GM12864 (cell line): ENCODE measurements around the gene TMEM19.

Experiments used
- DNase-seq: peaks from one replicate; pipeline ENCODE4 v3.0.0-alpha.2; 2011; ENCODE audit warnings: low read depth
- H3K4me3 ChIP-seq: 2 replicates; pipeline ENCODE4 v1.5.1; 2011; ENCODE audit warnings: mild to moderate bottlenecking, low read depth, low read length, control low read depth
- CTCF ChIP-seq: IDR thresholded peaks from 2 replicates; pipeline ENCODE4 v1.5.1; 2011; ENCODE audit warnings: low read depth, mild to moderate bottlenecking, moderate library complexity, low read length, control low read depth, inconsistent platforms; ENCODE audit errors: missing control alignments

Gene TMEM19

GRCh38 chr12:71744522-71745300 is 58.8 kb downstream of the TMEM19 start:
- TF ChIP-seq CTCF = no peak
- DNase-seq = no peak
- H3K4me3 ChIP-seq = no peak overlapping the region

- H3K4me3 ChIP-seq = no peak overlapping the region
- TF ChIP-seq CTCF = peak; percentile 70
- DNase-seq = peak; percentile 43
These were observed 61.2 kb downstream of the TMEM19 start for GRCh38 chr12:71746974-71747611.

DNA sequence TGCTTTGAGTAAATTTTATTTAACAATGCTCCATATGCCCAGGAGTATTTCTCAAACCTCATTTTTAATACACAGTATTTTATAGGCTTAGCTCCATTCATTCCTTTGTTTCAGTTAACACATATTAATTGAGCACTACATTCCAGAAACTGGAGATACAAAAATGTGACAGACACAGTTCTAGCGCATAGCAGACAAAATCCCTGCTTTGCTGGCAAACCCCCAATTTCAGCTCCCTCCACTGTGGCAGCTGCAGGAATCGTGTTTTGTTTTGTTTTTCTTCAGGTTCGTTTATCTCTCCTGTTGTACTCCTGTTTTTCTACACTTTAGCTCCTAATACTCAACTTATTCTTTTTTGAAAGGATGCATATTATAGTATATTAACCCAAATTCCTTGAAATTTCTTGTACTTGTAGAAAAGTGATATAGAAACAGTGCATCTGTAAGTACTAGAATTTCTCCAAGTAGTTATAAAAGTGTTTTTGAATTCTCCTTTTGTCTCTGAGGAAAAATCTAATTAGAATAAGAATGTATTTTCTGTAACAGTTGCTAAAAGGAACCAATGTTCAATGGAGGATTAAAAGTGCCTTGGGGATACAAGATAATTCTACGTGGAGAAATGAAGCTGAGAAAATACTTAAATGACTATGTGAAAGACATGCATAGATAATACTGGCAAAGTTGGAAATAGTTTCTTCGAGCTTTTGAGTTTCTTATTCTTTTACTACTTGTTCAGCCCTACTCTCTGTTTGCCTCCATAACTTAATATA is 62.4 kb downstream of the TMEM19 start:
- H3K4me3 ChIP-seq = no peak overlapping the region
- no peak for TF ChIP-seq CTCF
- no peak for DNase-seq

GRCh38 chr12:71749666-71750065 is 63.8 kb downstream of the TMEM19 start:
- DNase-seq = no peak
- H3K4me3 ChIP-seq = no peak overlapping the region
- no peak for TF ChIP-seq CTCF

- no peak for TF ChIP-seq CTCF
- no peak overlapping the region for H3K4me3 ChIP-seq
- DNase-seq = no peak
These were observed 67.0 kb downstream of the TMEM19 start for GRCh38 chr12:71752891-71753290.
